ENCODE measurements around the gene LRRC66.

DNA sequence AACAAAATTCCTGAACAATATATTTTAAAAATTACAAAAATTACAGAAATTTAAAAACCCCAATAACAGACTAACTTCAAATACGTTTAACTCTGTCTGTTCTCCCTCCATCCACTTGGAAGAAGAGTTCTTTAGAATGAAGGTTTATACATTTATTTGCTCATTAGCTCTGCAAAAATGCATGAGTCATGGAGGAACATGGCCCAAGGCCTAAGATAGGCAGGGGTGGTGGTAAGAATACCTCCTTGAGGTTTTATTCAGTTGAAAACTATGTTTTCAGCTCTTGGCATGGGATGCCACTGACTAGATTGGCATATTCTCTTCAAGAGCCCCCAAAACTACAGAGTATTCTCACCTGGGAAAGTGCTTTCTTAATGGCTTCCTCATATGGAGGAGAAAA lies 8.8 kb upstream of the LRRC66 start:
- TF ChIP-seq, protein P1, sequence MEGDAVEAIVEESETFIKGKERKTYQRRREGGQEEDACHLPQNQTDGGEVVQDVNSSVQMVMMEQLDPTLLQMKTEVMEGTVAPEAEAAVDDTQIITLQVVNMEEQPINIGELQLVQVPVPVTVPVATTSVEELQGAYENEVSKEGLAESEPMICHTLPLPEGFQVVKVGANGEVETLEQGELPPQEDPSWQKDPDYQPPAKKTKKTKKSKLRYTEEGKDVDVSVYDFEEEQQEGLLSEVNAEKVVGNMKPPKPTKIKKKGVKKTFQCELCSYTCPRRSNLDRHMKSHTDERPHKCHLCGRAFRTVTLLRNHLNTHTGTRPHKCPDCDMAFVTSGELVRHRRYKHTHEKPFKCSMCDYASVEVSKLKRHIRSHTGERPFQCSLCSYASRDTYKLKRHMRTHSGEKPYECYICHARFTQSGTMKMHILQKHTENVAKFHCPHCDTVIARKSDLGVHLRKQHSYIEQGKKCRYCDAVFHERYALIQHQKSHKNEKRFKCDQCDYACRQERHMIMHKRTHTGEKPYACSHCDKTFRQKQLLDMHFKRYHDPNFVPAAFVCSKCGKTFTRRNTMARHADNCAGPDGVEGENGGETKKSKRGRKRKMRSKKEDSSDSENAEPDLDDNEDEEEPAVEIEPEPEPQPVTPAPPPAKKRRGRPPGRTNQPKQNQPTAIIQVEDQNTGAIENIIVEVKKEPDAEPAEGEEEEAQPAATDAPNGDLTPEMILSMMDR (IDR thresholded peaks at IDR 0.05), result no peak
- no peak for TF ChIP-seq POLR2AphosphoS5 (IDR thresholded peaks at IDR 0.05)

Measured in transverse colon (tissue), 4 donors.